IMR-90 (cell line): ENCODE measurements around the gene COQ4. TPM values are rescaled to one million over a fixed set of nuclear protein-coding genes. Genes with fewer than 3 reads are reported as not detected.

Experiments
- ATAC-seq: fragments of 200-7000 bp; cut with Tn5 transposase; 2 replicates; pipeline ENCODE4 v1.9.1; 2020; ENCODE audit warnings: low read depth, mild to moderate bottlenecking, moderate library complexity
- BruUV-seq: library from RNA; stranded (reverse); fragments of 400-500 nt; replicated peaks from 2 replicates; lab custom pipeline; 2021; lab: Mats Ljungman, UMichigan
- CTCF ChIA-PET: fragments of 300-600 bp; formaldehyde crosslinking; extraction: SDS; loops from one replicate; lab custom pipeline; 2021; ENCODE audit warnings: antibody characterized with exemption; lab: Yijun Ruan, JAX
- POLR2A ChIA-PET: fragments of 300-600 bp; sonication (Branson Sonifier 250); formaldehyde crosslinking; loops from one replicate; lab custom pipeline; 2022; ENCODE audit warnings: antibody characterized with exemption; ENCODE audit not compliant: unreplicated experiment; lab: Charles Lee
- DNase-seq: peaks from one replicate; pipeline ENCODE4 v3.0.0; 2013
- H2AFZ ChIP-seq: replicated peaks from 2 replicates; pipeline ENCODE3; 2013; ENCODE audit warnings: low read length, mild to moderate bottlenecking; ENCODE audit not compliant: poor library complexity
- H2AK5ac ChIP-seq: 2 replicates; pipeline ENCODE4 v1.6.1; 2013; ENCODE audit warnings: low read depth, low read length, inconsistent platforms
- H2AK9ac ChIP-seq: replicated peaks from 2 replicates; pipeline ENCODE3; 2013; ENCODE audit warnings: mild to moderate bottlenecking, low read depth, low read length, moderate library complexity; ENCODE audit not compliant: poor library complexity
- H2BK120ac ChIP-seq: 2 replicates; pipeline ENCODE4 v1.6.1; 2013; ENCODE audit warnings: low read depth, low read length, inconsistent platforms
- H2BK15ac ChIP-seq: 3 replicates; pipeline ENCODE4 v1.6.1; 2013; ENCODE audit warnings: low read depth, low read length, inconsistent platforms
- H2BK20ac ChIP-seq: 2 replicates; pipeline ENCODE4 v1.6.1; 2013; ENCODE audit warnings: low read depth, mild to moderate bottlenecking, inconsistent platforms, low read length, moderate library complexity
- H2BK5ac ChIP-seq: 2 replicates; pipeline ENCODE4 v1.6.1; 2013; ENCODE audit warnings: mild to moderate bottlenecking, low read depth, low read length, inconsistent platforms; ENCODE audit not compliant: poor library complexity, severe bottlenecking
- H3K14ac ChIP-seq: replicated peaks from 2 replicates; pipeline ENCODE4 v1.6.1; 2013; ENCODE audit warnings: low read depth, low read length, inconsistent platforms
- H3K18ac ChIP-seq: 2 replicates; pipeline ENCODE4 v1.6.1; 2013; ENCODE audit warnings: low read depth, low read length, control low read depth
- H3K23ac ChIP-seq: 2 replicates; pipeline ENCODE4 v1.6.1; 2013; ENCODE audit warnings: low read depth, low read length, inconsistent platforms
- H3K27ac ChIP-seq: 2 replicates; pipeline ENCODE4 v1.5.1; 2013; ENCODE audit warnings: mild to moderate bottlenecking, control low read depth, low read length; ENCODE audit not compliant: insufficient read depth
- H3K27me3 ChIP-seq: 2 replicates; pipeline ENCODE4 v1.6.1; 2013; ENCODE audit warnings: low read length; ENCODE audit not compliant: control insufficient read depth, insufficient read depth
- H3K36me3 ChIP-seq: 2 replicates; pipeline ENCODE4 v1.6.1; 2013; ENCODE audit warnings: low read length, mixed read lengths; ENCODE audit not compliant: control insufficient read depth, insufficient read depth
- H3K4ac ChIP-seq: 2 replicates; pipeline ENCODE4 v1.6.1; 2013; ENCODE audit warnings: low read depth, low read length, inconsistent platforms
- H3K4me1 ChIP-seq: 2 replicates; pipeline ENCODE4 v1.6.1; 2013; ENCODE audit warnings: low read length, mixed read lengths; ENCODE audit not compliant: control insufficient read depth, insufficient read depth
- H3K4me2 ChIP-seq: 2 replicates; pipeline ENCODE4 v1.6.1; 2013; ENCODE audit warnings: low read depth, mild to moderate bottlenecking, control low read depth, low read length, moderate library complexity
- H3K4me3 ChIP-seq: 2 replicates; pipeline ENCODE4 v1.5.1; 2013; ENCODE audit warnings: low read depth, mild to moderate bottlenecking, control low read depth, low read length, moderate library complexity; ENCODE audit not compliant: insufficient read depth
- H3K56ac ChIP-seq: 2 replicates; pipeline ENCODE4 v1.6.1; 2013; ENCODE audit warnings: low read length, inconsistent platforms; ENCODE audit not compliant: insufficient read depth; ENCODE audit errors: extremely low read depth
- H3K79me1 ChIP-seq, 2 experiments: 2 replicates each; pipeline ENCODE4 v1.6.1; 2013; ENCODE audit warnings: low read length in 2 of 2, inconsistent platforms in 1 of 2, low read depth in 1 of 2
- H3K9ac ChIP-seq: 2 replicates; pipeline ENCODE4 v1.6.1; 2013; ENCODE audit warnings: low read depth, low read length, control low read depth
- H3K9me1 ChIP-seq: 2 replicates; pipeline ENCODE4 v1.6.1; 2013; ENCODE audit warnings: low read length, inconsistent platforms; ENCODE audit not compliant: insufficient read depth
- H3K9me3 ChIP-seq: 2 replicates; pipeline ENCODE4 v1.6.1; 2013; ENCODE audit warnings: low read length; ENCODE audit not compliant: control insufficient read depth, insufficient read depth
- H4K20me1 ChIP-seq: 2 replicates; pipeline ENCODE4 v1.6.1; 2013; ENCODE audit warnings: low read length, inconsistent platforms; ENCODE audit not compliant: insufficient read depth
- H4K5ac ChIP-seq: 2 replicates; pipeline ENCODE4 v1.6.1; 2013; ENCODE audit warnings: mild to moderate bottlenecking, low read depth, low read length, control low read depth
- H4K8ac ChIP-seq, 2 experiments: 2 replicates each; pipeline ENCODE4 v1.6.1; 2013; ENCODE audit warnings: low read depth in 2 of 2, low read length in 2 of 2, control low read depth in 1 of 2, inconsistent platforms in 1 of 2
- H4K91ac ChIP-seq: 2 replicates; pipeline ENCODE4 v1.6.1; 2013; ENCODE audit warnings: low read depth, low read length, inconsistent platforms; ENCODE audit not compliant: insufficient read depth
- NFE2L2 ChIP-seq: fragments of 150-350 bp; IDR thresholded peaks from 2 replicates; pipeline ENCODE4 v1.6.1; 2016; ENCODE audit warnings: low read depth, mild to moderate bottlenecking, low read length
- RAD21 ChIP-seq: IDR thresholded peaks from 2 replicates; pipeline ENCODE4 v1.6.1; 2012; ENCODE audit warnings: low read length, improper control_type of control experiment
- RCOR1 ChIP-seq: IDR thresholded peaks from 2 replicates; pipeline ENCODE4 v1.6.1; 2012; ENCODE audit warnings: mild to moderate bottlenecking, low read length, improper control_type of control experiment; ENCODE audit not compliant: insufficient replicate concordance
- SMC3 ChIP-seq: fragments of 150-350 bp; IDR thresholded peaks from 2 replicates; pipeline ENCODE4 v1.6.1; 2016; ENCODE audit warnings: low read depth, mild to moderate bottlenecking, antibody characterized with exemption, low read length, moderate library complexity
- WGBS, 2 experiments: methylation state at CpG; one replicate each; pipeline versions ENCODE4 v1.1.5 to v1.1.7; 2013; ENCODE audit warnings: missing lambda C conversion rate in 2 of 2; ENCODE audit not compliant: insufficient read length in 1 of 2; ENCODE audit errors: extremely low coverage in 2 of 2; 5-methylcytosine and 5-hydroxymethylcytosine counted together
- dilution Hi-C: fragments of 300-500 bp; cut with HindIII; formaldehyde crosslinking; loops from one replicate; pipeline ENCODE4 v1.14.3; 2018; ENCODE audit warnings: low sequenced_read_pairs; ENCODE audit not compliant: unreplicated experiment
- in situ Hi-C: fragments of 300-500 bp; cut with MboI; formaldehyde crosslinking; loops from 3 replicates; pipeline ENCODE4 v1.14.3; 2019; ENCODE audit warnings: low sequenced_read_pairs, inconsistent platforms, mixed read lengths
- intact Hi-C: fragments of 100-400 bp; cut with micrococcal nuclease; formaldehyde crosslinking; loops from 2 replicates; pipeline ENCODE4 v1.10.0; 2022
- polyA plus RNA-seq, 3 experiments: library from polyadenylated mRNA; depleted of rRNA; stranded (reverse); fragments of >200 nt; gene quantifications; 2 replicates each; pipeline ENCODE4 v1.2.3, GENCODE V29; 2012; ENCODE audit warnings: low replicate concordance in 1 of 3
- total RNA-seq: library from RNA; depleted of rRNA; stranded (reverse); fragments of >200 nt; gene quantifications from 2 replicates; pipeline ENCODE4 v1.2.3, GENCODE V29; 2012
- TF ChIP-seq, protein P1 (sequence below): conservative IDR thresholded peaks from 2 replicates; pipeline ENCODE4 v1.5.1; 2012; ENCODE audit warnings: mild to moderate bottlenecking, low read depth, low read length, improper control_type of control experiment

The COQ4 gene
- total and polyA plus RNA-seq, 2 of the 4 experiments (the other 2 are of a cell fraction), result 20.1 to 41.4 TPM

DNA sequence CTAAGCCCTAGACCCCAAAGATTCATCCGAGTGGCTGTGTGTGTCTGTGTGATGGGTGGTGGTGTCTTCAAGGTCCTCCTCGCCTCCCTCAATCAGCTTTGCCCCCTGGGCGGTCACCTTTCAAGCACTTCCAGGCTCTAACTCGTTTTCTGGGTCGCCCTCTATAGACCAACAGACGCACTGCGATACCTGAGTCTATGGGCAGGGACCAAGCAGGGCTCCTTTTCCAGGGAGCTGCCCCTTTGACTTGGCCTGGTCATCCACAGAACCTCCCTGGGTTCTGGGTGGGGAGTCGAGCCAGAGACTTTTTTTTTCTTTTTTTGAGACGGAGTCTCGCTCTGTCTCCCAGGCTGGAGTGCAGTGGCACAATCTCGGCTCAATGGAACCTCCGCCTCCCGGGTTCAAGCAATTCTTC is 18.8 kb downstream of the COQ4 start:
- WGBS, 2 experiments, result 10% methylated on average over 2 of the region's 13 CpGs; no CpG with 5 or more reads in 1 of the 2 experiments
- intact Hi-C loops, result loop anchor here (1.0 kb wide), 1 partner anchor 46 kb away; no protein-coding TSS in a partner anchor
- peak; percentile 53 for ATAC-seq

More for the DNA sequence above, 18.8 kb downstream of the COQ4 start:
- peak overlapping the region; percentile 87 for H2AK9ac ChIP-seq
- H2AFZ ChIP-seq, result peak overlapping the region; percentile 95
- H4K8ac ChIP-seq, result peak overlapping the region in 1 of 2 experiments; percentile 56; a peak in 1 of 4 replicates
- peak overlapping the region; percentile 94 for H3K4me3 ChIP-seq
- peak overlapping the region; percentile 72 for H3K14ac ChIP-seq
- peak overlapping the region; percentile 53 for H3K23ac ChIP-seq
- dilution Hi-C loops, result no loop called here
- no peak overlapping the region for H2BK5ac ChIP-seq
- ChIA-PET CTCF (interaction anchor here (0.6 to 1.3 kb wide), 12 partner anchors 14 to 63 kb away, joined by 3 to 7 read pairs (median 3); no protein-coding TSS in a partner anchor), POLR2A (no interaction called here)
- H3K79me1 ChIP-seq, result peaks cover 0 to 29% of the 10 kb centered on the region in 2 experiments; a peak in 3 of 4 replicates
- peak overlapping the region; percentile 55; the same call in 1 of the 2 replicates for H3K9ac ChIP-seq
- peaks cover 17% of the 10 kb centered on the region for H3K36me3 ChIP-seq
- peak overlapping the region; percentile 84 for H3K4me2 ChIP-seq
- peak overlapping the region; percentile 8; the same call in 1 of the 2 replicates for H2BK120ac ChIP-seq
- peak overlapping the region; percentile 51 for H2AK5ac ChIP-seq
- H3K9me3 ChIP-seq, result no peaks in the 10 kb centered on the region
- DNase-seq, result peak; percentile 59
- in situ Hi-C loops, result no loop called here
- H2BK20ac ChIP-seq, result no peak overlapping the region
- H4K5ac ChIP-seq, result no peak overlapping the region
- no peak overlapping the region for H3K27ac ChIP-seq
- no peaks in the 10 kb centered on the region for H3K27me3 ChIP-seq
- H3K18ac ChIP-seq, result no peak overlapping the region
- H3K56ac ChIP-seq, result 0 out of 2 replicates have a peak overlapping the region, but pooled peaks have one; percentile 34
- no peak overlapping the region for H2BK15ac ChIP-seq
- peaks cover 3% of the 10 kb centered on the region; the same call in 1 of the 2 replicates for H4K20me1 ChIP-seq
- H3K4ac ChIP-seq, result peak overlapping the region; percentile 58
- peaks cover 4% of the 10 kb centered on the region; the same call in 1 of the 2 replicates for H3K4me1 ChIP-seq
- H3K9me1 ChIP-seq, result peaks cover 12% of the 10 kb centered on the region
- no TSS peak for BruUV-seq
- TF ChIP-seq SMC3 (peak; percentile 61), RAD21 (peak; percentile 60), RCOR1 (no peak), NFE2L2 (no peak)
- TF ChIP-seq, protein P1, sequence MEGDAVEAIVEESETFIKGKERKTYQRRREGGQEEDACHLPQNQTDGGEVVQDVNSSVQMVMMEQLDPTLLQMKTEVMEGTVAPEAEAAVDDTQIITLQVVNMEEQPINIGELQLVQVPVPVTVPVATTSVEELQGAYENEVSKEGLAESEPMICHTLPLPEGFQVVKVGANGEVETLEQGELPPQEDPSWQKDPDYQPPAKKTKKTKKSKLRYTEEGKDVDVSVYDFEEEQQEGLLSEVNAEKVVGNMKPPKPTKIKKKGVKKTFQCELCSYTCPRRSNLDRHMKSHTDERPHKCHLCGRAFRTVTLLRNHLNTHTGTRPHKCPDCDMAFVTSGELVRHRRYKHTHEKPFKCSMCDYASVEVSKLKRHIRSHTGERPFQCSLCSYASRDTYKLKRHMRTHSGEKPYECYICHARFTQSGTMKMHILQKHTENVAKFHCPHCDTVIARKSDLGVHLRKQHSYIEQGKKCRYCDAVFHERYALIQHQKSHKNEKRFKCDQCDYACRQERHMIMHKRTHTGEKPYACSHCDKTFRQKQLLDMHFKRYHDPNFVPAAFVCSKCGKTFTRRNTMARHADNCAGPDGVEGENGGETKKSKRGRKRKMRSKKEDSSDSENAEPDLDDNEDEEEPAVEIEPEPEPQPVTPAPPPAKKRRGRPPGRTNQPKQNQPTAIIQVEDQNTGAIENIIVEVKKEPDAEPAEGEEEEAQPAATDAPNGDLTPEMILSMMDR, result peak; percentile 65
- peak overlapping the region; percentile 49; the same call in 1 of the 2 replicates for H4K91ac ChIP-seq
